ENCODE measurements around the gene TNIK.

GRCh38 chr3:171219258-171219657, 240.9 kb downstream of the TNIK start:
- TF ChIP-seq YY1 (IDR thresholded peaks at IDR 0.05; ENCODE audit: insufficient read depth, insufficient read length) (no peak), ZNF274 (IDR thresholded peaks at IDR 0.05; ENCODE audit: low read depth, low read length) (no peak)
